GM20000 (cell line): ENCODE measurements around the gene FGGY.
A peak's percentile ranks its signal among the peaks of the same experiment; 100 is the strongest.

Experiments
- DNase-seq: peaks from one replicate; pipeline ENCODE4 v3.0.0; 2012; ENCODE audit warnings: low spot score
- CTCF ChIP-seq: IDR thresholded peaks from 2 replicates; pipeline ENCODE4 v1.5.1; 2012; ENCODE audit warnings: mild to moderate bottlenecking, control low read depth; ENCODE audit errors: extremely low read depth, missing control alignments

The FGGY gene

GRCh38 chr1:59410457-59410856, 113.6 kb downstream of the FGGY start:
- DNase-seq: no peak
- TF ChIP-seq CTCF: no peak

GRCh38 chr1:59411147-59411546, 114.3 kb downstream of the FGGY start:
- TF ChIP-seq CTCF: no peak
- no peak for DNase-seq

GRCh38 chr1:59412718-59413326, 115.9 kb downstream of the FGGY start:
- peak; percentile 15 for DNase-seq
- TF ChIP-seq CTCF: no peak

GRCh38 chr1:59413327-59413720, 116.4 kb downstream of the FGGY start:
- no peak for TF ChIP-seq CTCF
- DNase-seq: no peak

- no peak for DNase-seq
- TF ChIP-seq CTCF: no peak
Measured at GRCh38 chr1:59414406-59415133, 117.7 kb downstream of the FGGY start.

- no peak for TF ChIP-seq CTCF
- no peak for DNase-seq
Measured at GRCh38 chr1:59415286-59415850, 118.5 kb downstream of the FGGY start.

- DNase-seq: no peak
Measured at GRCh38 chr1:59415881-59416280, 119.0 kb downstream of the FGGY start.

More at GRCh38 chr1:59415881-59416280, 119.0 kb downstream of the FGGY start:
- no peak for TF ChIP-seq CTCF
